Heart right ventricle (tissue), 16 donors: Measurements from ENCODE around the gene DENND1A. TPM values are rescaled to one million over a fixed set of nuclear protein-coding genes. Genes with fewer than 3 reads are reported as not detected.

Source experiments
- ATAC-seq, 8 donors: fragments of 200-7000 bp; cut with Tn5 transposase; one replicate each; pipeline ENCODE4 v1.9.1; 2020; ENCODE audit warnings: mild to moderate bottlenecking in 8 of 8, moderate library complexity in 8 of 8, moderate number of reproducible peaks in 1 of 8
- DNase-seq, 2 donors: peaks; one replicate each; pipeline ENCODE4 v3.0.0-alpha.2; 2020
- H3K27ac ChIP-seq, 10 donors: fragments of 200-600 bp; sonication (generic) in 2 of 10; one replicate each; pipeline versions ENCODE4 v1.5.0 to v1.8.0; 2020 to 2022; ENCODE audit warnings: mild to moderate bottlenecking in 3 of 10
- H3K27me3 ChIP-seq, 7 donors: fragments of 200-600 bp; one replicate each; pipeline ENCODE4 v1.8.0; 2021 to 2022; ENCODE audit warnings: mild to moderate bottlenecking in 2 of 7
- H3K36me3 ChIP-seq, 9 donors: fragments of 200-600 bp; sonication (generic) in 1 of 9; one replicate each; pipeline versions ENCODE4 v1.5.0 to v1.8.0; 2020 to 2022; ENCODE audit warnings: mild to moderate bottlenecking in 2 of 9
- H3K4me1 ChIP-seq, 9 donors: fragments of 200-600 bp; sonication (generic) in 1 of 9; one replicate each; pipeline versions ENCODE4 v1.5.0 to v1.8.0; 2020 to 2022; ENCODE audit warnings: mild to moderate bottlenecking in 4 of 9
- H3K4me3 ChIP-seq, 10 donors: fragments of 200-600 bp; sonication (generic) in 2 of 10; one replicate each; pipeline versions ENCODE4 v1.5.0 to v1.8.0; 2020 to 2022; ENCODE audit warnings: mild to moderate bottlenecking in 7 of 10, moderate library complexity in 2 of 10
- H3K9me3 ChIP-seq, 11 donors: fragments of 200-600 bp in 10 of 11; sonication (generic) in 2 of 11; one replicate each; pipeline versions ENCODE4 v1.5.0 to v1.8.0; 2013 to 2022; ENCODE audit warnings: mild to moderate bottlenecking in 2 of 11, control low read depth in 1 of 11, moderate library complexity in 1 of 11
- WGBS, 2 donors: extraction: QIAGEN DNeasy Blood & Tissue Kit; methylation state at CpG; one replicate each; pipeline ENCODE4 v1.1.7; 2013; ENCODE audit warnings: inconsistent platforms in 1 of 2; 5-methylcytosine and 5-hydroxymethylcytosine counted together
- intact Hi-C, 10 donors: fragments of 100-400 bp; cut with DNase I; formaldehyde crosslinking; loops; one replicate each; pipeline versions ENCODE4 v1.11.1 to v1.14.2; 2022
- polyA plus RNA-seq, 2 donors: library from polyadenylated mRNA; stranded (reverse); fragments of 200-250 nt; gene quantifications; one replicate each; pipeline ENCODE4 v1.2.3, GENCODE V29; 2013
- total RNA-seq, 10 donors: library from RNA; stranded (reverse); fragmentation: NEBNext Ultra II Directional in 3 of 10; extraction: Animal tissue kit (Norgen Biotek cat#: 25700) in 3 of 10; gene quantifications; one replicate each; pipeline versions ENCODE4 v1.2.1 to v1.2.4, GENCODE V29; 2021 to 2023
- TF ChIP-seq, protein P1 (sequence below), 9 donors: fragments of 200-600 bp; sonication (generic) in 2 of 9; IDR thresholded peaks; one replicate each; pipeline versions ENCODE4 v1.5.0 to v1.8.0; 2021 to 2022; ENCODE audit warnings: antibody characterized with exemption in 9 of 9, mild to moderate bottlenecking in 5 of 9, moderate library complexity in 1 of 9
- donor health status: Arrhythmogenic right ventricular cardiomyopathy.
- donor health status: ischemic (EF 13 %, LVEDD 7.1; RV severe dilation, severe dysfunction).
- donor health status: healthy with polysubstance abuse.
- donor health status: DM: no; HTN: yes; CAD: no.
- donor health status: DM: no; HTN: no; CAD: no.
- donor health status: ischemic (EF 25% LVEDD 6.9; RV normal size, moderate dysfunction).
- donor health status: ischemic (EF 25% LVEDD 5.7; RV mildly dilated, moderate dysfunction).
- donor health status: healthy.
- donor health status: DM: yes; HTN: yes; CAD: no.
- donor health status: Ischemic cardiomyopathy.
- donor health status: ischemic (EF 35%, LVEDD 5.7; RV mildly dilated, moderate dysfunction).
- donor health status: nonischemic (EF 11% LVEDD 7.7; RV severe dilation, severe dysfunction).
- donor health status: DM: yes; HTN: yes; CAD: no.
- donor health status: PGD.
- donor health status: ischemic (EF 29% LVEDD 5.4; RV normal size, mild dysfunction).
- donor health status: nonischemic (EF 23%, LVEDD 6.1; RV moderate dilation, normal function).

Gene DENND1A
- total and polyA plus RNA-seq, 12 donors = 7.3 to 19.6 (median 12.2) TPM

- peak in 4 of 8 donors; percentile 37 to 70 (median 63) for ATAC-seq
- Histone ChIP-seq H3K36me3 (no peaks in the 10 kb centered on the region), H3K4me3 (no peak overlapping the region), H3K9me3 (no peaks in the 10 kb centered on the region), H3K27me3 (no peaks in the 10 kb centered on the region), H3K4me1 (peaks cover 0 to 9% (median 0%) of the 10 kb centered on the region in 9 donors), H3K27ac (no peak overlapping the region)
- WGBS, 2 donors = 69 to 74% methylated on average over 11 of the region's 11 CpGs
- intact Hi-C loops = no loop called here
- DNase-seq = no peak
- TF ChIP-seq, protein P1, sequence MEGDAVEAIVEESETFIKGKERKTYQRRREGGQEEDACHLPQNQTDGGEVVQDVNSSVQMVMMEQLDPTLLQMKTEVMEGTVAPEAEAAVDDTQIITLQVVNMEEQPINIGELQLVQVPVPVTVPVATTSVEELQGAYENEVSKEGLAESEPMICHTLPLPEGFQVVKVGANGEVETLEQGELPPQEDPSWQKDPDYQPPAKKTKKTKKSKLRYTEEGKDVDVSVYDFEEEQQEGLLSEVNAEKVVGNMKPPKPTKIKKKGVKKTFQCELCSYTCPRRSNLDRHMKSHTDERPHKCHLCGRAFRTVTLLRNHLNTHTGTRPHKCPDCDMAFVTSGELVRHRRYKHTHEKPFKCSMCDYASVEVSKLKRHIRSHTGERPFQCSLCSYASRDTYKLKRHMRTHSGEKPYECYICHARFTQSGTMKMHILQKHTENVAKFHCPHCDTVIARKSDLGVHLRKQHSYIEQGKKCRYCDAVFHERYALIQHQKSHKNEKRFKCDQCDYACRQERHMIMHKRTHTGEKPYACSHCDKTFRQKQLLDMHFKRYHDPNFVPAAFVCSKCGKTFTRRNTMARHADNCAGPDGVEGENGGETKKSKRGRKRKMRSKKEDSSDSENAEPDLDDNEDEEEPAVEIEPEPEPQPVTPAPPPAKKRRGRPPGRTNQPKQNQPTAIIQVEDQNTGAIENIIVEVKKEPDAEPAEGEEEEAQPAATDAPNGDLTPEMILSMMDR (IDR thresholded peaks at IDR 0.05) = no peak
These were observed 311.8 kb downstream of the DENND1A start for GRCh38 chr9:123617952-123618678.

DNA sequence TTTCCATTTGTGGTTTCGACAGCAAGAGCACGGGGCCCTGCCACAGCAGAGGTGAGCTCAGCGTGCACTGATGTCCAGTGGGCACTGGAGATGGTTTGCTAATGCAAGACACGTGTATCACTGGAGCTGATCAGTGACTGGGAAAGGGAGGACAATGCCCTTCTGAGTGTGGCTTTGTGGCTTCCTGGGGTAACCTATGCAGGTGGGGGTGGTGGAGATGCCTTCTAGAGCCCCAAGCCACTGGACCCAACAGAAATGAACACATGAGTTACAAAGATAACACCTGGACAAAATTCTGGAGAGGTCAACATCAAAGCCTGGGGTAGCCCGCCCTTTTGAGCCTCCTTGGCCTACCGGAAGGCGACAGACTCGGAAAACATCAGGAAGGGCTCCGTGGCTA, 312.6 kb downstream of the DENND1A start:
- intact Hi-C loops = no loop called here

DNA sequence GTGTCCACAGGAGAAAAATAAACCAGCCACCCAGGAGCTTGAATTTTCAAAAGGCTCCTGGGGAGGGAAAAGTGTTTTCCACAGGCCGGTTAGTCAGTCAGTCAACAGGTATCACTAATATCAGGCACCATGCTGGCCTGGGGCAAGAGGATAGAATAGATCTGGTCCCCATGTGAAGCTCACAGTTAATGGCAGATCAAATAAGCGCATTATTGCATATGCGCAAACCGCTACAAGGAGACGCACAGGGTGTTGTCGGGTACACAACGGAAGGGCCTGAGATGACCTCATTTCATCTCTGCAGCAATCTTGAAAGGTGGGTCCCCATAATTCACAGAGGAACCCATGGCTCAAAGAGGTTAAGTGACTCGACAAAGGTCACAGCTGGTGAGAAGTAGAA, 313.2 kb downstream of the DENND1A start:
- ATAC-seq (no peak), DNase-seq (no peak)
- Histone ChIP-seq H3K4me1 (peaks cover 0 to 12% (median 0%) of the 10 kb centered on the region in 9 donors), H3K27ac (no peak overlapping the region), H3K9me3 (no peaks in the 10 kb centered on the region), H3K36me3 (no peaks in the 10 kb centered on the region), H3K4me3 (no peak overlapping the region), H3K27me3 (no peaks in the 10 kb centered on the region)
- TF ChIP-seq, protein P1 (IDR thresholded peaks at IDR 0.05) = no peak
- 98% methylated on average over 8 of the region's 8 CpGs for WGBS, 2 donors
- intact Hi-C loops = no loop called here

More for the DNA sequence above, 312.6 kb downstream of the DENND1A start:
- 97 to 98% methylated on average over 9 of the region's 9 CpGs for WGBS, 2 donors
- Histone ChIP-seq H3K27ac (no peak overlapping the region), H3K27me3 (no peaks in the 10 kb centered on the region), H3K4me3 (no peak overlapping the region), H3K36me3 (no peaks in the 10 kb centered on the region), H3K4me1 (peaks cover 0 to 9% (median 0%) of the 10 kb centered on the region in 9 donors), H3K9me3 (no peaks in the 10 kb centered on the region)
- TF ChIP-seq, protein P1 (IDR thresholded peaks at IDR 0.05) = no peak
- DNase-seq (no peak), ATAC-seq (no peak)

GRCh38 chr9:123615381-123615780, 314.5 kb downstream of the DENND1A start:
- WGBS, 2 donors = 96 to 97% methylated on average over 1 of the region's 1 CpG
- Histone ChIP-seq H3K4me3 (no peak overlapping the region), H3K27me3 (no peaks in the 10 kb centered on the region), H3K27ac (no peak overlapping the region), H3K4me1 (peaks cover 0 to 21% (median 0%) of the 10 kb centered on the region in 9 donors), H3K9me3 (no peaks in the 10 kb centered on the region), H3K36me3 (no peaks in the 10 kb centered on the region)
- intact Hi-C loops = no loop called here
- TF ChIP-seq, protein P1 (IDR thresholded peaks at IDR 0.05) = no peak
- DNase-seq = no peak
- ATAC-seq = no peak
